Measurements from ENCODE around the gene LCE7A.

Gene LCE7A

DNA sequence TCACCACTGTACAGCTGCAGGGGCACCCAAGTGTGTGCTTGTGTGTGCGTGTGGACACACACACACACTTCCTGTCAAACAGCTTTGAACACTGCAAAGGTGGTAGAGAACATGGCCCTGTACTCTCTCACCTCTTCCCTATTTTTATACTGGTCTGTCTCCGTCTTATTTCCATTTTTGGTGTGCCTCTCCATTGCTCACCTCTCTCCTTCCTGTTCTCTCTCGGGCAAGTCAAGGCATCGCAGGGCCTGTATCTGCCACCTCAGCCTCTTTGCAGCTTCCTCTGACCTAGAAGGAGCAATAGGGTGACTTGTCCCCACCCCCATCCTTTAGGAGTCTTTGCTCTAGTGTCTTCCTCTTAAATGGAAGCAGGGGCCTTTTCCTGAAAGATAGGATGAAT is 20.5 kb downstream of the LCE7A start:
- no peak for DNase-seq (ENCODE audit: low spot score)

DNA sequence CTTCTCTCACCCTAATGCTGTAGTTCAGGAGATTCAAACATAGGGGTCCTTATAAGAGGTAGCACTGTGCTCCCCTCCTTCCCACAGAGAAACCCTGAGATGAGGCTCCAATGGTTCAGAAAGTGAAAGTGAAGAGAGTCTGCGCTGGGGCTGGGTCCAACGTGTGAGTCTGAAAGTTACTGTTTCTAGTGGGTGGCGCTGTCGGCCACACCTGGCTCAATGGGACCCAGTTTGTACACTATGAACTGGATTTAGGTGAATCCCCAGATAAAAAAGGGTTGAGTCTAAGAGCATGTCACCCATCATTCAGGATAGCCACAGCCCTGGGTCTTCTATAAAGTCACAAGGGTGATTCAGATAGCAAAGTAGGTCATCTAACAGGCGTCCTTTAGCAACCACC is 21.1 kb downstream of the LCE7A start:
- DNase-seq (ENCODE audit: low spot score): no peak

DNA sequence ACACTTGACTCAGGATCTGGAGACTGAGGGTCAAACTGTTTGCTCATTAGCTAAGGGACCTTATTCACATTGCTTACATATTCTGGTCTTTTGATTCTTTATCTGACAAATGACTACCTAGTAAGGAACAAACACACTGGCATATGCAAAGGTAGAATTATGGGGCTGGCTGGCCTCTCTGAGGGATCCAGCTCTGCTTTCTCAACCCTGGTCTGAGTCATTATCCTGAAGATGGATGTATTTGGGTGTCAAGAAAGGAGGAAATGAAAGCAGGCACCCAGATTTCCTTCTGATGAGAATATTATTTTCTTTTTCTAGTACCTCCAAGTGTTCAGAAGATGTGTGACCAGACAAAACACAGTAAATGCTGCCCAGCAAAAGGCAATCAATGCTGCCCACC is 24.3 kb downstream of the LCE7A start:
- DNase-seq (ENCODE audit: low spot score): no peak

DNA sequence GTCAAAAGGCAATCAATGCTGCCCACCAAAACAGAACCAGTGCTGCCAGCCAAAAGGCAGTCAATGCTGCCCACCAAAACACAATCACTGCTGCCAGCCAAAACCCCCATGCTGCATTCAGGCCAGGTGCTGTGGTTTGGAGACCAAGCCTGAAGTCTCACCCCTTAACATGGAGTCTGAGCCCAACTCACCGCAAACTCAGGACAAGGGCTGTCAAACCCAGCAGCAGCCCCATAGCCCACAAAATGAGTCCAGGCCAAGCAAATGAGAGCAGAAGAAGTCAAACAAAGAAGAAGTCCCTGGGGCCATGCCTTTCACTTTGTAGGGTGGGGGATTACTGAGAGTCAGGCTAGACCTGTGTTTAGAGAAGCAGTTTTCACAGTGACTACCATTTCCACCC is 24.7 kb downstream of the LCE7A start:
- DNase-seq (ENCODE audit: low spot score): no peak

DNA sequence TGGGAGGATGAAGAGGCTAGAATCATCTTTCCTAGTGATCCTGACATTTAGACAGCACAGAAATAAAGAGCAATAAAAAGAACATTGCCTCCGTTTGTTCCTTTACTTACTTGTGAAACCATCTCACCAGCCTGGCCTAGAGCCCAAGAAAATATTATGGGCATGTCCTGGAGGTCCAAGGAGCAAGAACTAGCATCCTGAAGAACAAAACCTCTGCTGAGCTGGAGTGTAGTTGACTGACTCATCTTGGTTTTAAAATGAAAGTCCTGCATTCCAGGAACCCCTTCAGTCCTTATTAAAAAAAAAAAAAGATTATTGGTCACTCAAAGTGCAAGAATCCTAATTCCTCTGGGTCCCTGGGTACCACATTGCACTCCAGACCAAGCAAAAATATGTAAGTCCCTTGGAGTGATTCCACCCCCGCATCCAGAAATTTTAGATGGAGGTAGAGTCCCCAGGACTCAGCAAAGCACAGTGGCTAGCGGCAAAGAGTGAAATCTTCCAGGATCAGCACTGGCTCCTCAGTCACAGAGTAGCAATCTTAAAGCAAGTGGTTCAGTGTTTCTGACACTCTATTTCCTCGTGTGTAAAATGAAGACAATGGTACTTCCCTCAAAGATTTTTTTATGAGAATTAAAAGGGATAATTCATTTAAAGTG is 25.3 kb downstream of the LCE7A start:
- DNase-seq (ENCODE audit: low spot score): no peak

DNA sequence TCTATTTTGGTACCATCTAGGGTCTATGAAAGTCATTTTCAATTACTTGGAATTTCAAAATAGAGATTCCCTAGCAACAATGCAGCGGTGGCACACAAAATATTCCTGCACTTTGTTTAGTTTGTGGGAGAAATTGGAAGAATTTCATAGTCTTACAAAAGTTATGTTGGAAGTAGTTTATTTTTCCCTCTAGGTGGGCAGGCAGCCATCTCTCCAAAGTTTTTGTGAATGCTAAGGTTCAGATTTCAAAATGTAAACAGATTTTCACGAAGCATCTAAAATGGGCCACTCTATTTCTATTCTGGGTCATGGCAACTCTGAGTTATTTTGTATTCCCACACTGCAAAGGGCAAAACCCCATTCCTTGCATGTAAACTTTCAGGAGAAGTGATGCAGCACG is 26.3 kb downstream of the LCE7A start:
- DNase-seq (ENCODE audit: low spot score): no peak

DNA sequence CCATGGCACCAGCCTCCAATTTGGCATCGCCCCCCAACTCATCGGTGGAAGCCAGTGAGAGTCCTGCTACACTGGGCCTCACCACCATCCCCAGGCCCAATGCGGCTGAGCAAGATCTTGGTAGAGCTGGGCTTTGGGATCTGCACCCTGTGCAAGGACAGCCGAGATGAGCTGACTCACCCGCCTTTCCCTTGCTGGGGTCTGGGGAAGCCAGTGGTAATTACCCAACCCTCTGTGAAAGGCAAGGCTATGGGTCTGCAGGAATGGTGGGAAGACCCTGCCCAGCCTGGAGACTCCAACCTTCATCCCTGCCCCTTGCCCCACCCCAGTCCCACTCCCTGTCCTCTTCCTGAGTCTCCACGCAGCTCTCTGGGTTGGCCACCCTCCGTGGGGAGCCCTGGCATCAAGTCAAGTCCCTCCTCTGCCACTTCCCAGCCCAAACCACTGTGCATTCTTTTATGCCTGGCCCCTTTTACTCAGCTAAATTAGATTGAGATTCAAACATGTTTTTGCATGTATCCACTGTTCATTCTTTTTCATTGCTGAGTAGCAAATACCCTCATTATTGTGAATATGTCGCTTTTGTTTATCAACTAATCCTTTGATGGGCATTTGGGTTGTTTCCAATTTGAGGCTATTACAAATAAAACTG is 27.1 kb downstream of the LCE7A start:
- no peak for DNase-seq (ENCODE audit: low spot score)

DNA sequence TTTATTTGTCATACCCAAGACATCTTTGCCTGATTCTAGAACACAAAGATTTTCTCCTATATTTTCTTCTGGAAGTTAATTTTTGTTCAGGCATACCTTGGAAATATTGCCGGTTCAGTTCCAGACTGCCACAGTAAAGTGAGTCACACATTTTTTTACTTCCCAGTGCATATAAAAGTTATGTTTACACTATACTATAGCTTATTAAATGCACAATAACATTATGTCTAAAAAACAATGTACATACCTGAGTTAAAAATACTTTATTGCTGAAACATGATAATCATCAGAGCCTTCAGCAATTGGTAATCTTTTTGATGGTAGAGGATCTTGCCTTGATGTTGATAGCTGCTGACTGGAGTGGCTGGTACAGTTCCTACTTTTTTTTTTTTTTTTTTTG is 28.3 kb downstream of the LCE7A start:
- DNase-seq (ENCODE audit: low spot score): no peak

DNA sequence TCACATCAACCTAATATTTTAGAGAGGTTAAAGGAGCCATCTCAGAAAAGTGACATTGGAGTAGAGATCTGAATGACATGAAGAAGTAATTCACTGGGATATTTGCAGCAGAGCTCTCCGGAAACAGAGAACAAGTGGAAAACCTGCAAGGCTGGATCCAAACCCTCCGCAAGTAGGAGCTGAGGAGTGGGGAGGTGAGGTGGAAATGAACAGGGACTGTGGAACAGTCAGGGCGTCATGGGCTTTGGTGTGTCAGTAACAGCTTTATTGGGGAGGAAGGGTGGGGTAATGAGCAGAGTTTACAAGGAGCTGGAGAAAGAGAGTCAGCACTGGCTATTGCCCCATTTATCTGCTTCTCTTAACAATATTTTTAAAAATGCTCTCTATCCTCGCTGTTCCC is 39.2 kb downstream of the LCE7A start:
- no peak for DNase-seq (ENCODE audit: low spot score)

DNA sequence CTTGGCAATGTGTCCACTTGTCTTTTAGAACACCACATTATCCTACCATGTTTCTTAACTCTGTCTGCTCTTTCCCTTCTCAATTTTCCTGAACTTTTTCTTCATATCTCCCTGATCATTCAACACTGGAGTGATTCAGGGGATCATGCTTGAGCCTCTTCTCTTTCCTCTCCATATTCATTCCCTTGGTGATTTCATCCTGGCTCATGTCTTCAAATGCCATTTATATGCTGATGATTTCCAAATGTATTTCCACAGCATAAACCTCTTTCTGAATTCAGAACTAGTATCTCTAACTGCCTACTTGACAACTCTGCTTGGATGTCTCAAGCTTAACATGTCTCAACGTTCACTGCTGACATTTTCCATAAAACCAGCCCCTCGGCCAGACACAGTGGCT is 40.1 kb downstream of the LCE7A start:
- no peak for DNase-seq (ENCODE audit: low spot score)

DNA sequence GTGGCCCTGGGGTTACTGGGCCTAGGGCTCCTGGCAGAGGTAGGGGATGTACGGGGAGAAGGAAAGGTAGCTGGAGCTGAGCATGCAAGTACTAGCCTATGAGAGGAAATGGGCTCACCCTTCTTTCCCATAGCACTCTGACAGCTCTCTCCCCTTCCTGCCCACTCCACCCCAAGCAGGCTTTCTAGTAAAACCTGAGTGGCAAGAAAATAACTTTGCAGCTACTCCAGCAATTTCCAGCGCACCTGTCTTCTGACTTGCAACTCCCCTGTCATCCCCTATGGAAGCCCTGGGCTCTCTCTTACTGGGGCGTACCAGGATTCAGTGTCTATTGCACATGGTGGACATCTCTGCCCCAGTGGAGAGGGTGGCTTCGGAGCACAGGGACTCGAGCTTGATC is 41.8 kb downstream of the LCE7A start:
- DNase-seq (ENCODE audit: low spot score): no peak

DNA sequence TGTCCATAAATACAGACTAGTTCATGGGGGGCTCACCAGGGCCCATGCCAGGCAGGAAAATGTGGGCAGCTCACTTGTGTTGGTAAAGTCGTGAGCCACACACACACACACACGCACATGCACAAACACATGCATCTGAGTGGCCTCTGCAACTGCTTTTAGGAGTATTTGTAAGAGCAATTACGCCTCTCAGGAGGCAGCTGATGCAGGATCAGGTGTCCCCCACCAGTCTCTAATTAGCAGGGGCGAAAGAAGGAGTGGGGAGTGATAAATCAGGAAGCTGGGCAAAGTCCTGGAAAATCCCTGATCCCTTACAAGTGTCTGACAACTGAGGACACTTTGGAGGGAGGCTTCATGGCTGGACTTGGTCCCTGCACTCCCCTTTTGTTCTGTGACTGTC is 42.8 kb downstream of the LCE7A start:
- DNase-seq (ENCODE audit: low spot score): no peak

DNA sequence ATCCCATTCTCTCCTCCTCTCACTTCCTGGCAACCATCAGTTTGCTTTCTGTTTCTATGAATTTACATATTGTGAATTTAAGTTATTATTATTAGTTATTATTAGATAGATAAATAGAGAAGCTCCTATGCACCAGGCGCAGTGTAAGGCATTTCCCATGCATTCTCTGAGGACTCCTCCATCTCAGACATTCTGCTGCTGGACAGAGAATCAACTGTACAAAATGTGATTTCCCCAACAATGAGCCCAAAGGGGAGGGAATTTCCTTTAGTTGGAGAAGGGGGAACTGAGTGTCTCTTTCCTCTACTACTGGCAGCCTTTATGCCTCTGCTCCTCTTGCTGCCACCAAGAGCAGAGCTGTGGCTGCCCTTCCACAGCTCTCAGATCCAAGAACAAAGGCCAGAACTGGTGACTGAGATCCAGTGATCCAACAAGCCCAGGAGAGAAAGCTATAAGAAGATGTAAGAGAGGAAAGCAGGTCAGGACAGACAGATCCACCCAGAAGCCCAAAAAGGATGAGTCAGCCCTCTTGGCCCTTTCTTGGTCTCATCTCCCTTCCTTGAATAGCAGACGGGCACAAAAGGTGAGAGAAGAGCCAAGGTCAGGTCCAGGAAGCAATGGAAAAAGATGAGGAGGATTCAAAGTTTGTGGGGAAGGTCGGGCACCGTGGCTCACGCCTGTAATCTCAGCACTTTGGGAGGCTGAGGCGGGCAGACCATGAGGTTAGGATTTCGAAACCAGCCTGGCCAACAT is 45.1 kb downstream of the LCE7A start:
- DNase-seq (ENCODE audit: low spot score): no peak

DNA sequence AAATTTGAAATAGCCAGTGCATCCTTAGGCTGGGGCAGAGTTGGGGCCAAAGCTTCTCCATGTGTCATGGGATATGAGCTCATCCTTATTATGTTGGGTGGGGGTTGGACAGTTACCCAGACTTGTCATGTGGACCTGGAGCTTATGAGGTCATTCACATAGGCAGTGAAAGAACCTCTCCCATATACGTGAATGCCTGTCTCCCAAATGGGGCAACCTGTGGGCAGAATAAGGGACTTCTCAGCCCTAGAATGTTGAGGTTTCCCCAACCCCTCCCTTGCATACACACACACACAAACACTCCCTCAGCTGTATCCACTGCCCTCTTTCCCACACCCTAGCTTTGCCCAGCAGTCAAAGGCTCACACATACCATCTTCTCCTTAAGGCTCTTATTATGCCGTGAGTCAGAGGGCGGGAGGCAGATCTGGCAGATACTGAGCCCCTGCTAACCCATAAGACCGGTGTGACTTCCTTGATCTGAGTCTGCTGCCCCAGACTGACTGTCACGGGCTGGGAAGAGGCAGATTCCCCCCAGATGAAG is 46.3 kb downstream of the LCE7A start:
- DNase-seq (ENCODE audit: low spot score): no peak

DNA sequence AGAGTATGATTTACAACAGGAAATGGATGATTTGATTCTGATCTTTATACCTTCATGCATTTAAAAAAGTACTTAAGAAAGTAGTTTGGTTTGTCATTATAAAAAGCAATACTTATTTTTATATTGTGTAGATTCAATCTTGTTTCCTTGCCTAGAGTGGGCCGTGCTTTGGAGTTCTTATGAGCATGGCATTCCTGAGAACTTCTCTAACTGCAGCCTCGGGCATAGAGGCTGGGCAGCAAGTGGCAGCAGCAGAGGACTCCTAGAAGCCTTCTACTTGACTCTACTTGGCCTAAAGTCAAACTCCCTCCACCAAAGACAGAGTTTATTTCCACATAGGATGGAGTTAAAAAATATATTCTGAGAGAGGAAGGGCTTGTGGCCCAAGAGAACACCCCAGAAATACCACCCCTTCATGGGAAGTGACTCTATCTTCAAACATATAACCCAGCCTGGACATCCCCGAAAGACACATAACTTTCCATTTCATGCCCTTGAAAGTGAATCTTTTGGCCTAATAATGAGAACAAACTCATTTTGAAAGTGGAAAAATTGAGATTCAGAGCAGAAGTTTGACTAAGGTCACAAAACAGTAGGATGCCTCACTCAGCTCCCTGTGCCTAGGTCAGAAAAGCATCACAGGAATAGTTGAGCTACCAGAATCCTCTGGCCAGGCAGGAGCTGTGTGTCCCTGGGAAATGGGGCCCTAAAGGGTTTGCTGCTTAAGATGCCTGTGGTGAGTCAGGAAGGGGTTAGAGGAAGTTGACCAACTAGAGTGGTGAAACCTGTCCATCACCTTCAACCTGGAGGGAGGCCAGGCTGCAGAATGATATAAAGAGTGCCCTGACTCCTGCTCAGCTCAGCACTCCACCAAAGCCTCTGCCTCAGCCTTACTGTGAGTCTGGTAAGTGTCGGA is 48.1 kb downstream of the LCE7A start, which contains the start of gene IVL:
Gene IVL (plus strand): TSS at position 861 of the 916 bp plus-strand sequence. CDS start 1,252 bp downstream, outside the sequence.
- DNase-seq (ENCODE audit: low spot score): no peak

DNA sequence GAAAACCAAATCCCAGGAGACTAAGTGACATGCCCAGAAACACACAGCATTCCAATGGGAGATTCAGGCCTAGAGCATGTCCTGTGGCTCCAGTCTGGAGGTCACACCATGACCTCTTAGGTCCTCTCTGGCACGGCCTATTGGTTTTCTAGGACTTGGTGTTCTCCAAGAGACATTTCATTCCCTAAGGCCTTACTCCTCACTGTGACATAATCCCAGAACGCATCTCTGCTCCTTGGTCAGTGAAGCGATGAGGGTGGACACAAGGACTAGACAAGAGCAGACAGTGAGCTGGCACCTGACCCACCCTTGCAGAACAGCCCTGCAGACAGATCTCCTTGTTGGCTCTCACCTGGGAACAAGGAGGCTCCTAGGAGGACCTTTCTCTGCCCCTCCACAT is 49.4 kb downstream of the LCE7A start:
- DNase-seq (ENCODE audit: low spot score): no peak

Measured in ecto neural progenitor cell (in vitro differentiated cells).